ENCODE measurements around the gene SSX5. TPM values are rescaled to one million over a fixed set of nuclear protein-coding genes. Genes with fewer than 3 reads are reported as not detected.
"Not testable (repeated sequence)": the region's sequence is repeated elsewhere in the genome, so short reads cannot be mapped to it uniquely, and the experiment has no call there.

Gene SSX5
- total RNA-seq, 1 donor = not detected

GRCh38 chrX:48179691-48180090 is 16.9 kb downstream of the SSX5 start:
- no peak for TF ChIP-seq CTCF (IDR thresholded peaks at IDR 0.05; ENCODE audit: extremely low read depth, low read depth, low read length)
- Histone ChIP-seq H3K27ac (ENCODE audit: low read depth, low read length) (no peak overlapping the region), H3K4me3 (ENCODE audit: insufficient read depth, low read length) (no peak overlapping the region), H4K20me1 (ENCODE audit: insufficient read depth, low read length) (no peaks in the 10 kb centered on the region), H3K27me3 (ENCODE audit: insufficient read depth, low read length) (no peaks in the 10 kb centered on the region), H2AFZ (ENCODE audit: low read length) (no peak overlapping the region), H3K9me3 (ENCODE audit: low read depth, low read length) (no peaks in the 10 kb centered on the region), H3K4me1 (ENCODE audit: insufficient read depth, low read length) (no peaks in the 10 kb centered on the region), H3K36me3 (ENCODE audit: insufficient read depth, low read length) (no peaks in the 10 kb centered on the region), H3K79me2 (ENCODE audit: insufficient read depth, low read length) (no peaks in the 10 kb centered on the region), H3K4me2 (ENCODE audit: insufficient read depth, low read length) (no peak overlapping the region)
- DNase-seq (ENCODE audit: insufficient read length, low spot score, missing footprints) = no peak

GRCh38 chrX:48166322-48166721 is 30.3 kb downstream of the SSX5 start:
- not testable (repeated sequence) for H3K4me1 ChIP-seq (ENCODE audit: insufficient read depth, low read length); H3K9me3 ChIP-seq (ENCODE audit: low read depth, low read length); H3K27me3 ChIP-seq (ENCODE audit: insufficient read depth, low read length); H3K27ac ChIP-seq (ENCODE audit: low read depth, low read length); H3K4me3 ChIP-seq (ENCODE audit: insufficient read depth, low read length); H3K79me2 ChIP-seq (ENCODE audit: insufficient read depth, low read length); H3K4me2 ChIP-seq (ENCODE audit: insufficient read depth, low read length); DNase-seq (ENCODE audit: insufficient read length, low spot score, missing footprints); H3K36me3 ChIP-seq (ENCODE audit: insufficient read depth, low read length); H2AFZ ChIP-seq (ENCODE audit: low read length); H4K20me1 ChIP-seq (ENCODE audit: insufficient read depth, low read length)

DNA sequence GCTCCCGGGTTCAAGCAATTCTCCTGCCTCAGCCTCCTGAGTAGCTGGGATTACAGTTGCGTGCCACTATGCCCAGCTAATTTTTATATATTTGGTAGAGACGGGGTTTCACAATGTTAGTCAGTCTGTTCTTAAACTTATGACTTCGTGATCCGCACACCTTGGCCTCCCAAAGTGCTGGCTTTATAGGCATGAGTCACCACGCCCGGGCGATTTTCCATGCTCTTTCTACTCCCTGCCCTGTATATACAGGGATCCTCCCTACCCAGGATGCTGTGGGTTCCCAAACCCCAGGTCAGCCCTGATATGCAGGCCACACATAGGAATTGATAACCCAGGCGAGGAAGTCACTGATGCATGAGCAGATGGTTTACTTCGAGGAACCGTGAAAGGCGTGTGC is 31.4 kb downstream of the SSX5 start:
- no peak overlapping the region for H3K27ac ChIP-seq (ENCODE audit: low read depth, low read length)
- H3K4me2 ChIP-seq (ENCODE audit: insufficient read depth, low read length) = no peak overlapping the region
- no peaks in the 10 kb centered on the region for H3K79me2 ChIP-seq (ENCODE audit: insufficient read depth, low read length)
- no peaks in the 10 kb centered on the region for H3K4me1 ChIP-seq (ENCODE audit: insufficient read depth, low read length)
- H3K36me3 ChIP-seq (ENCODE audit: insufficient read depth, low read length) = no peaks in the 10 kb centered on the region
- H3K9me3 ChIP-seq (ENCODE audit: low read depth, low read length) = no peaks in the 10 kb centered on the region
- H3K27me3 ChIP-seq (ENCODE audit: insufficient read depth, low read length) = no peaks in the 10 kb centered on the region
- no peak overlapping the region for H2AFZ ChIP-seq (ENCODE audit: low read length)
- no peaks in the 10 kb centered on the region for H4K20me1 ChIP-seq (ENCODE audit: insufficient read depth, low read length)
- no peak for TF ChIP-seq CTCF (IDR thresholded peaks at IDR 0.05; ENCODE audit: extremely low read depth, low read depth, low read length)
- DNase-seq (ENCODE audit: insufficient read length, low spot score, missing footprints) = no peak
- H3K4me3 ChIP-seq (ENCODE audit: insufficient read depth, low read length) = no peak overlapping the region

DNA sequence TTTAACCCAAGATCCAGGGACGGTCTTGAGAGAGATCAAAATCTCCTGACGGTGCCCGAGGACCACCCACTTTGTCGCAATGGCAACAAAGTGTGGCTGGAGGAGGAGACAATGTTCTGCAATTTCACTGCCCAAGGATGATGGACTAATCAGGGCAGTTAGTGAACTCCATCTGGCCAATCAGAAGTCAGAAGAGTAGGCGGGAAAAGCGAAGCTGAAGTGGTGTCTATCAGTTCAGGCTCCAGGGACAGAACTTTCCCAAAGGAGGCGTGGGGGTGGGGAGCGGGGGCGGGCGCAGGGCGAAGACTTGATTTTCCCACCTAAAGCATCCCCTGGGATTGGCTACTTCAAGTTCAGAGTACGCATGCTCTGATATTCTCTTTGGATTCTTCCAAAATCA is 40.6 kb downstream of the SSX5 start:
- no peak for TF ChIP-seq CTCF (IDR thresholded peaks at IDR 0.05; ENCODE audit: extremely low read depth, low read depth, low read length)
- Histone ChIP-seq H3K4me3 (ENCODE audit: insufficient read depth, low read length) (no peak overlapping the region), H2AFZ (ENCODE audit: low read length) (no peak overlapping the region), H3K27me3 (ENCODE audit: insufficient read depth, low read length) (no peaks in the 10 kb centered on the region), H3K9me3 (ENCODE audit: low read depth, low read length) (no peaks in the 10 kb centered on the region), H3K4me1 (ENCODE audit: insufficient read depth, low read length) (no peaks in the 10 kb centered on the region), H3K27ac (ENCODE audit: low read depth, low read length) (no peak overlapping the region), H3K36me3 (ENCODE audit: insufficient read depth, low read length) (no peaks in the 10 kb centered on the region), H3K79me2 (ENCODE audit: insufficient read depth, low read length) (no peaks in the 10 kb centered on the region), H3K4me2 (ENCODE audit: insufficient read depth, low read length) (no peak overlapping the region), H4K20me1 (ENCODE audit: insufficient read depth, low read length) (no peaks in the 10 kb centered on the region)
- DNase-seq (ENCODE audit: insufficient read length, low spot score, missing footprints) = no peak

DNA sequence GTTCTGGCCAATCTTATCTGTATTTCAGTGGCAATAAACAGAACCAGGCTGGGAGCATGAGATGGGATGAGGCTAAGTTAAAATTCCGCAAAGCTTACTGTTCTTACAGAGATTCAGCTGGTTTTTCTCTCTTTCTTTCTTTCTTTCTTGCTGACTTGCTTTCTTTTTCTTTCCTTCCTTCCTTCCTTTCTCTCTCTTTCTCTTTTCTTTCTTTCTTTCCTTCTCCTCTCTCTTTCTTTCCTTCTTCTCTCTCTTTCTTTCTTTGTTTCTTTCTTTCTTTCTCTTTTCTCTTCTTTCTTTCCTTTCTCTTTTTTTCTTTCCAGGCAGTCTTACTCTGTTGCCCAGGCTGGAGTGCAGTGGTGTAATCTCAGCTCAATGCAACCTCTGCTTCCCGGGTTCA is 41.8 kb downstream of the SSX5 start:
- TF ChIP-seq CTCF (IDR thresholded peaks at IDR 0.05; ENCODE audit: extremely low read depth, low read depth, low read length) = no peak
- Histone ChIP-seq H4K20me1 (ENCODE audit: insufficient read depth, low read length) (no peaks in the 10 kb centered on the region), H3K4me3 (ENCODE audit: insufficient read depth, low read length) (no peak overlapping the region), H2AFZ (ENCODE audit: low read length) (no peak overlapping the region), H3K36me3 (ENCODE audit: insufficient read depth, low read length) (no peaks in the 10 kb centered on the region), H3K79me2 (ENCODE audit: insufficient read depth, low read length) (no peaks in the 10 kb centered on the region), H3K9me3 (ENCODE audit: low read depth, low read length) (no peaks in the 10 kb centered on the region), H3K4me2 (ENCODE audit: insufficient read depth, low read length) (no peak overlapping the region), H3K27ac (ENCODE audit: low read depth, low read length) (no peak overlapping the region), H3K27me3 (ENCODE audit: insufficient read depth, low read length) (no peaks in the 10 kb centered on the region), H3K4me1 (ENCODE audit: insufficient read depth, low read length) (no peaks in the 10 kb centered on the region)
- DNase-seq (ENCODE audit: insufficient read length, low spot score, missing footprints) = no peak

Data from osteoblast (primary cell).